Urinary bladder (tissue), 4 donors: ENCODE data around the gene VCPKMT. TPM values are rescaled to one million over a fixed set of nuclear protein-coding genes. Genes with fewer than 3 reads are reported as not detected.

Source experiments
- DNase-seq: peaks from one replicate; pipeline ENCODE4 v3.0.0-alpha.2; 2015; ENCODE audit errors: extremely low spot score
- H3K27ac ChIP-seq: one replicate; pipeline ENCODE4 v1.5.1; 2013; ENCODE audit warnings: low read depth, mild to moderate bottlenecking, moderate library complexity
- H3K36me3 ChIP-seq: one replicate; pipeline ENCODE4 v1.6.1; 2013; ENCODE audit warnings: mild to moderate bottlenecking, moderate library complexity; ENCODE audit not compliant: insufficient read depth
- H3K4me1 ChIP-seq: one replicate; pipeline ENCODE4 v1.6.1; 2013; ENCODE audit warnings: mild to moderate bottlenecking, moderate library complexity; ENCODE audit not compliant: insufficient read depth
- H3K4me3 ChIP-seq: one replicate; pipeline ENCODE4 v1.5.1; 2013; ENCODE audit warnings: low read depth, low read length
- WGBS: extraction: QIAGEN DNeasy Blood & Tissue Kit; methylation state at CpG from one replicate; pipeline ENCODE4 v1.1.7; 2013; 5-methylcytosine and 5-hydroxymethylcytosine counted together
- polyA plus RNA-seq: library from polyadenylated mRNA; stranded (reverse); fragments of 200-250 nt; gene quantifications from one replicate; pipeline ENCODE4 v1.2.3, GENCODE V29; 2013
- total RNA-seq: library from RNA; depleted of rRNA; stranded (reverse); fragments of >200 nt; gene quantifications from one replicate; pipeline ENCODE4 v1.2.3, GENCODE V29; 2014
- donor health status: healthy with polysubstance abuse.
- donor health status: healthy.

VCPKMT gene
- total and polyA plus RNA-seq, 2 donors = 7.8 to 9.6 TPM

DNA sequence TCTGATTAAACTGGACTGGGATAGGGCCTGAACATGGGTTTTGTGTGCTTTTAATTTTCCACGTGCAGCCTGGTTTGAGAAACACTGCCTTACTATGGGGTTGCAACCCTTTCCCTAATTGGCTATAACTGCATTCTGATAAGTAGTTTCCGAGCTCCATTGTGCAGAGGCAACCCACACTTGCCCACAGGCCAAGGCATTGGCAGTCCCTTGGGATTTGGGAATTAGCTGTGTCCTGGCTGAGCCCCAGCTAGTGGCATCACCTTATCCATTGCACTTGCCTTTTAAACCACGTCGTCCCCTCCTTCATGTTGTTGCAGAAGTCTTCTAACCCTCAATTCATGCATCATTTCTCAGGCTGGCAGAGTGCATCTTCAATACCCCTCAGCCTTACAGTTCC, 10.2 kb downstream of the VCPKMT start:
- Histone ChIP-seq H3K36me3 (peaks cover 2% of the 10 kb centered on the region), H3K27ac (no peak overlapping the region), H3K4me1 (peaks cover 1% of the 10 kb centered on the region), H3K4me3 (no peak overlapping the region)
- DNase-seq = no peak
- 72% methylated on average over 4 of the region's 4 CpGs for WGBS

DNA sequence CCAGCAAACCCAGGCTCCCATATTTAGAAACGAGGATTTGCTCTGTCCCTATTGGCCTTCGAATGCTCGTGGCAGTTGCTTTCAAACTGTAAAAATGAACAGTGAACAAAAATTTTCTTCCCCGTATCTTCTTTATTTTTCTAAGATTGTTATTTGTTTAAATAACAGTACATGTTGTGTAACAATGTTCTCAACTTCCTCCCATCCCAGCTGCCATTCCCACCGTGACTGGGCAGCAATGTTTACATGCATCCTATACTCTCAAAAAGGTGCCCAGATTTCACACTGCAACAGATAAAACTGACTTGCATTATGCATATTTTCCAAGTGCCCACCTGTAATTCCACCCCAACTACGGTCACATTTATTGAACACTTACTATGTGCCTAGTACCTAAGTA, 12.8 kb downstream of the VCPKMT start:
- WGBS = 82% methylated on average over 6 of the region's 6 CpGs
- Histone ChIP-seq H3K27ac (no peak overlapping the region), H3K36me3 (no peaks in the 10 kb centered on the region), H3K4me1 (peaks cover 1% of the 10 kb centered on the region), H3K4me3 (no peak overlapping the region)
- DNase-seq = no peak

DNA sequence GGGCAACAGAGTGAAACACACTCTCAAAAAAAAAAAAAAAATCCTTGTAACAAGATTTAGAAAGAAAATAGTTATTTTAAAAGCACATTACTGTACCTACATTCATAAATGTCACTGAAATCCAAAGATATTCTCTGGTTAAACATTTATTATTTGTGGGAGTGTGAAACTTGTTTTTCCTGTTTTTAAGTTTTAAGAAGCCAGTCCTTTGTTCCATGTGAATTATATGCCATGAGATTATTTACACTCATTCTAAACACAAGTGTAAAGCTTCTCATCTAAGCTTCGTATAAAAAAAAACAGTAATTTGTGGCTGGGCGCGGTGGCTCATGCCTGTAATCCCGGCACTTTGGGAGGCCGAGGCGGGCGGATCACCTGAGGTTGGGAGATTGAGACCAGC, 15.0 kb downstream of the VCPKMT start:
- WGBS = 90% methylated on average over 7 of the region's 7 CpGs
- DNase-seq = no peak
- Histone ChIP-seq H3K4me3 (no peak overlapping the region), H3K27ac (no peak overlapping the region), H3K36me3 (no peaks in the 10 kb centered on the region), H3K4me1 (peaks cover 1% of the 10 kb centered on the region)

DNA sequence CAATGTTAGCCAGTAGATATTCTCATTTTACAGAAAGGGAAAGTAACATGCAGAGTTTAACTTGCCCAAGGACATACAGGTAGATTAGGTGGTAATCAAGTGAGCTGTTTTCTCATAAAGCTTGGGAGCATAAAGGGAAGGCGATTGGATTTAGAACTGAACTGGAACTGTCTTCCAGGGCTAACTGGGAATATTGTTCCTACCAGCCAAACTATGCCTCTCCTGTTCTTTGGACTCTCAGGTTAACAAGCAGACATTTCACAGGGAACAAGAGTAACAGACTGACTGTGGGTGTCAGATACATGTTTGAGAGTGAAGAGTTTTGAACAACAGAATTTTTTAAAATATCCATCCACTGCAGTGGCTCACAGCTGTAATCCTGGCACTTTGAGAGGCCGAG, 15.6 kb downstream of the VCPKMT start:
- H3K4me1 ChIP-seq = peaks cover 1% of the 10 kb centered on the region
- no peaks in the 10 kb centered on the region for H3K36me3 ChIP-seq
- WGBS = 93% methylated on average over 2 of the region's 2 CpGs
- DNase-seq = no peak
- no peak overlapping the region for H3K27ac ChIP-seq
- no peak overlapping the region for H3K4me3 ChIP-seq

DNA sequence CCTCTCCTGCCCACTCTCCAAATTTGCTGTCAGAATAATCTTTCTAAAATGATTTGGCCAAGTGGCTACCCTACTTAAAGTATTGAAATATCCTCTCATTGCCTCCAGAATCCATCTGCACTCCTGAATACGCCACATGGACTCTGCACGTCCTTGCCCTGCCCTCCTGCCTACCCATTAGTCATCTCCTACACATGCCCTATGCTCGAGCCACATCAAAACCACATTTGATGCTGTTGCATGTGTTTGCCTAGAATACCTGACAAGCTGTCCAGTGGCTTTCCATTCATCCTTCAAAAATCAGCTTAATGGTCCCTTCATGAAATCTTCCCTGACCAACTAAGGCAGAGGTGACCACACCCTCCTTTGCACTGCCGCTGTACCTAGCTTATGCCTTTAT, 17.0 kb downstream of the VCPKMT start:
- peaks cover 1% of the 10 kb centered on the region for H3K4me1 ChIP-seq
- 88% methylated on average over 4 of the region's 4 CpGs for WGBS
- no peak for DNase-seq
- no peaks in the 10 kb centered on the region for H3K36me3 ChIP-seq
- no peak overlapping the region for H3K4me3 ChIP-seq
- H3K27ac ChIP-seq = no peak overlapping the region

DNA sequence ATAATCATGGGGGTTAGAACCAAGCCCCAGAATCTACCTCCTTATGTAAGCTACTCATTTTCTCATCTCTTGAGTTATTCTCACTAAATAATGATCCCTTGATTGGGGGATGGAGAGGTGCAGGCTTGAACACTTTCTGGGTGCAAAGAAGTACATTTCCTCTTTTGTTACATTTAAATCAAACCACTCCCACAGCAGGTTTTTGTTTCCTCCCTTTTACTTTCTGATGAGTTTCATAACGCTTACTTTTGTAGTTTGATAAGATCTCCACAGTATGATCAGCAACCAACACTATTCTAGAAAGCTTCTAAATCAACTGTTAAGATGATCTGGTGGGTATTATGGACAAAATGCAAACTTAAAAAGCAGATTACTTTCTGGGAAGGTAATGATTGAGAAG, 20.5 kb downstream of the VCPKMT start:
- Histone ChIP-seq H3K4me3 (no peak overlapping the region), H3K36me3 (no peaks in the 10 kb centered on the region), H3K27ac (no peak overlapping the region), H3K4me1 (no peaks in the 10 kb centered on the region)
- WGBS = 67% methylated on average over 1 of the region's 1 CpG
- no peak for DNase-seq

DNA sequence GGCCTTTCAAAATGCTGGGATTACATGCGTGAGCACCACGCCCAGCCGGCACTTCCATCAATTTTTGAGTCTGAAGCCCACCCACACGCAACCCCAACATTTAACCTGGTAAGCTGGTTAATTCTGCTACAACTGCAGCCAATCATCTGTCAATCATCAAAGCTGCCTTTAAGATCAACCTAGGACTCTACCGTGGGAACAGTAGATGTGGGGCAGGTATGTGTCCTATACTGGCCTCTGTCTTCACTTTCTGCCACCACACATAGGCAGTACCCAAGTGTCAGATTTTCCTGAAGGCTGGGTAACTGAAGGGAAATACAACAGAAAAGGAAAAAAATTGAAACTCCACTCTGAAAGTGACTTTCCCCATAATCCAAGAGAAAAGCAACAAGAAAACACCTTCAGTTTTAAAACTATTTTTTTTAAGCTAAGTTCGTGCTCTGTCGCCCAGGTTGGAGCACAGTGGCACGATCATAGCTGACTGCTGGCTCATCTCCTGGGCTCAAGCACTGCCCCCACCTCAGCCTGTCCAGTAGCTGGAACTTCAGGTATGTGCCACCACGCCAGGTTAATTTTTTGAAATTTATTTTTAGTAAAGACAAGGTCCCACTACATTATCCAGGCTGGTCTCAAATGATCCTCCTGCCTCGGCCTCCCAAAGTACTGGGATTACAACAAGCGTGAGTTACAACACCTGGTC, 22.2 kb downstream of the VCPKMT start:
- H3K27ac ChIP-seq = no peak overlapping the region
- no peak overlapping the region for H3K4me3 ChIP-seq
- no peaks in the 10 kb centered on the region for H3K4me1 ChIP-seq
- no peaks in the 10 kb centered on the region for H3K36me3 ChIP-seq
- 92% methylated on average over 11 of the region's 11 CpGs for WGBS
- DNase-seq = no peak

DNA sequence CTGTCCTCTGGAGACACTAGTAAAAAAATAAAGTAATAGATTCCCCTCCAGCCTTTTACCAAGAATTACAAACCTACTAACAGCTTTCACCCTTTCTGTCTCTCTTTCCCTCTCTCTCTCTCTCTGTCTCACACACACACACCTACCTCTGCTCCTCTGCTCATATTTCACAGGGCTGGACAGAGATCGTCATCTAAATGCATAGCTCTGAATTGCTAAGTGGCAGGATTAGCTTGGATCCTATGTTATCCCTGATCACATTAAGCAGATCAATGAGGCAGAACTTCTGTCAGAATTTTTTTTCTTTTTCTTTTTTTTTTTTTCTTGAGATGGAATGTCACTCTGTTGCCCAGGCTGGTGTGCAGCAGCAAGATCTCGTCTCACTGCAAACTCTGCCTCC, 22.9 kb downstream of the VCPKMT start:
- H3K27ac ChIP-seq = no peak overlapping the region
- H3K36me3 ChIP-seq = no peaks in the 10 kb centered on the region
- no peak overlapping the region for H3K4me3 ChIP-seq
- 36% methylated on average over 2 of the region's 2 CpGs for WGBS
- DNase-seq = no peak
- no peaks in the 10 kb centered on the region for H3K4me1 ChIP-seq

DNA sequence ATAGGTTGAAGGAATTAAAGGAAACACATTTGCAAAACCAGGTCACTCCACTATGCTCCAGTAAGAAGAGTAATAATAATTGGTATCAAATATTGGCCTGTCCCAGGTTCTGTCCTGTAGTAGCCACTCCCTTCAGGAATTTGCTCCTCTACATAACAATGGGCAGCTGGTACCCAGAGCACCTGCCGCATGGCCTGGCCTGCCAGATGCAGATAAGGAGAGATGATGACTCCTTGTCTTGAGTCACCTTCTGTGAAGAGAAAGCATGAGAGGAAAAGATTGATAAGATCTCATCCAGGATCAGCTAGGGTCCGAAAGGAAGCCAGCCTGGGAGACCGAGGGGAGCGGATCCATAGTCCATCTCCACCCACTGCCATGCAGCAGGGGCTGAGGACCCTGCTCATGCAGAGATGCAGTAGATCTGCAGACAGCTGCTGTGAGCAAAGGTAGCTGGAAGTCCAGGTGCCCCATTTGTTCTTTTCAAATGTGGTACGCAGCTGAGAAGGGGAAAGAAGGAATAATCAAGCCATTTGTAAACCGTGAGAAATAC, 24.3 kb downstream of the VCPKMT start:
- WGBS = 91% methylated on average over 6 of the region's 6 CpGs
- no peaks in the 10 kb centered on the region for H3K4me1 ChIP-seq
- H3K36me3 ChIP-seq = no peaks in the 10 kb centered on the region
- DNase-seq = no peak
- no peak overlapping the region for H3K27ac ChIP-seq
- no peak overlapping the region for H3K4me3 ChIP-seq

DNA sequence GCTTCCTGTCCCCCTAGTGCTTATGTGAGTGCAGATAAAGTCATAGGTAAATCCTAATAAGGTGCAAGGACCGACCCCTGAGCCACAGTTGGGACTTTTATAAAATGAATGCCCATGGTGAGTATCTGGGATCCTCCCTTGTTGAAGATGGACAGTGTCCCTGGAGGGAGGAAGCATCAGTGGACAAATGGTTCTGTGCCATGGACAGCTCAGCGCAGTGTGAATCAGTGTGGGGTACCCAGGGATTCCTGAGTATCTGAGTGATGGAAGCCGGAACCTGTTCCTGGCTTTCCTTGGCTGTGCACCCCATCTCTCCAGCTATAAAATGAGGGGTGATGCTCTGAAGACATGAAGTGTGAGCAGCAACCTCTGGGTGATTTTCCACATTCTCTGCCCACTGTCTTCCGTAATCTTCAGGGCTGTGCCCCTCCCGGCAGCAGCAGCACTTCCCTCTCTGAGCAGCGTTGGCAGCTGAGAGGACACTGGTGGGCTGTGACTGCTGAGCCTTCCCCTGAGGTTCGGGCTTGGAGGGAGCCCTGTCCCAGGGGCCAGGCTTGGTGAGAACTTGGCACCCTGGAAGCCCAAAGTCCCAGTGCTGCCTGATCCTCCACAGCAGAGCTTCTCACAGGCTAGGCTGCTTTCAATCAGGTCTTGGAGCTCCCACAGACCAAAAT, 25.0 kb downstream of the VCPKMT start:
- Histone ChIP-seq H3K27ac (no peak overlapping the region), H3K36me3 (no peaks in the 10 kb centered on the region), H3K4me1 (no peaks in the 10 kb centered on the region), H3K4me3 (no peak overlapping the region)
- 81% methylated on average over 7 of the region's 7 CpGs for WGBS
- DNase-seq = no peak

DNA sequence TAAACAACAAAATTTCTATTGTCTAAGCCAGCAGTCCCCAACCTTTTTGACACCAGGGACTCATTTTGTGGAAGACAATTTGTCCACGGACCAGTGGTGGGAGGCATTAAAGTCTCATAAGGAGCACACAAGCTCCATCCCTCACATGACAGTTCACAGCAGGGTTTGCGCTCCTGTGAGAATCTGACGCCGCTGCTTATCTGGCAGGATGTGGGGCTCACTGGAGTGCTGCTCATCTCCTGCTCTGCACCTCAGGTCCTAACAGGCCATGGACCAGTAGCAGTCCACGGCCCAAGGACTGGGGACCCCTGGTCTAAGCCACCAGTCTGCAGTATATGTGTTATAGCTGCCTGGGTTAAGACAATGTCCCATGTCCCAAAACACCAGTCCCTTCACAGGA, 27.2 kb downstream of the VCPKMT start:
- Histone ChIP-seq H3K4me1 (no peaks in the 10 kb centered on the region), H3K4me3 (no peak overlapping the region), H3K36me3 (no peaks in the 10 kb centered on the region), H3K27ac (no peak overlapping the region)
- DNase-seq = no peak
- 89% methylated on average over 5 of the region's 5 CpGs for WGBS

DNA sequence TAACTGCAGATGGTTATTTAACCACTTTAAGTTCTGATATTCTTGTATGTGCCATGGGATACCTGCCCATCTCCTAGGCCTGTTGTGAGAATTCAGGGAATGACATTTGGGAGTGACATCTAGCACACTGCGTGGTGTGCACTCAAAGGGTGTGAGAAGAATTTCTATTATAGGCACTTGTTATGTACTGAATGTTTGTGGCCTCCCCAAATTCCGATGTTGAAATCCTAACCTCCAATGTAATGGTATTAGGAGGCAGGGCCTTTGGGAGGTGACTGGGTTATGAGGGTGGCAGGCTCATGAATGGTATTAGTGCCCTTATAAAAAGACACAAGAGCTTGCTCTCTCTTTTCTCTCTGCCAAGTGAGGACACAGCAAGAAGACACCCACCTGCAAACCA, 27.6 kb downstream of the VCPKMT start:
- H3K4me3 ChIP-seq = no peak overlapping the region
- H3K4me1 ChIP-seq = no peaks in the 10 kb centered on the region
- no peak for DNase-seq
- no peaks in the 10 kb centered on the region for H3K36me3 ChIP-seq
- WGBS = 49% methylated on average over 2 of the region's 2 CpGs
- no peak overlapping the region for H3K27ac ChIP-seq

DNA sequence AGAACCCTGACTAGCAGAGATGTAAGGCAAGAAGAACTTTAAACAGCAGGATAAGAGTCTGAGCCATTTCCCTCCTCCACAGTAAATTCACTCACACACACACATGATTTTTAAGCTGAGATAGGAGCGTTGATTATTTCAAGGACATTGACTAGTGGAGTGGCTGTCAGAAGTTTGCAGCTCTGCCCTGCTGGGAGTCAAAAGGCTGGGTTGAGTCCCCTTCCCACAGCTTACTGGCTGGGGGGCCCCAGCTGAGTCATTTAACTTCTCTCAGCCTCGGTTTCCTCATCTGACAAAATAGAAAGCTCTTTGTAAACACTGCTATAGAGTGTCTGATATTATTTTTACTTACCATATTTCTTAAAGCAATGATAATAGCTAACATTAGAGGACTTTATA, 28.3 kb downstream of the VCPKMT start:
- Histone ChIP-seq H3K27ac (no peak overlapping the region), H3K36me3 (no peaks in the 10 kb centered on the region), H3K4me1 (no peaks in the 10 kb centered on the region), H3K4me3 (no peak overlapping the region)
- 83% methylated on average over 2 of the region's 2 CpGs for WGBS
- no peak for DNase-seq

DNA sequence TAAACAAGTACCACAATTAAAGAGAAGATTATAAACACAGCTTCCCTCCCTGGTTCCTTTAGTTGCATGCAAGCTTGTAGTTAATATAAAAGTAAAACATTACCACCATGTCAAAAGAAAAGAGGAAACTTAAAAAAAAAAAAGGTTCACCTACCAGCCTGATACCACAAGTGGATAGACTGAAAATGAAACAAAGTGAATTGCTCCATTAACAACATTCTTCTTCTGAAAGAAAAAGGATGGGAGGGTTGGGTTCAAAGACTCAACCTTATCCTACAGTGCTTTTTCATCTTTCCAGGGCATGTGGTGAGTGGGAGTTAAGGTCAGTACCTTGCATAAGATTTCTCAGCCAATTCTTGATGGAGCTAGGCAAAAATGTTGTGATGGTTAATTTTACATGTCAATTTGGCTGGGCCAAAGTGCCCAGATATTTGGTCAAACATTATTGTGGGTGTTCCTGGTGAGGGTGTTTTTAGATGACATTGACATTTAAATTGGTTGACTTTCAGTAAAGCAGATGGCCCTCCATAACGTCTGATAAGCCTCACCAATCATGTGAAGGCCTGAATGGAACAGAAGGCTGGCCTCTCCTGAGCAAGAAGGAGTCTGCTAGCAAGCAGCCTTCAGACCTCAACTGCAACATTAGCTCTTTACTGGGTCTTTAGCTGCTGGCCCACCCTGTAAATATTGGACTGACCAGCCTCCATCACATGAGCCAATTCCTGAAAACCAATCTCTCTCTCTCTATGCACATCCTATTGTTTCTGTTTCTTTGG, 28.8 kb downstream of the VCPKMT start:
- Histone ChIP-seq H3K4me1 (no peaks in the 10 kb centered on the region), H3K36me3 (no peaks in the 10 kb centered on the region), H3K4me3 (no peak overlapping the region), H3K27ac (no peak overlapping the region)
- DNase-seq = no peak
- WGBS = 48% methylated on average over 1 of the region's 1 CpG
